ENCODE data around the gene SEC14L2.

SEC14L2 gene

GRCh38 chr22:30348809-30349208, 48.0 kb upstream of the SEC14L2 start:
- Histone ChIP-seq H3K9me2 (replicated peaks; ENCODE audit: insufficient read depth, low read length) (no peaks in the 10 kb centered on the region), H3K4me3 (ENCODE audit: insufficient read depth, low read length, poor library complexity, severe bottlenecking) (no peak overlapping the region), H3K9me3 (ENCODE audit: insufficient read depth, low read length) (no peaks in the 10 kb centered on the region), H3K27ac (ENCODE audit: low read depth, low read length) (no peak overlapping the region), H3K27me3 (ENCODE audit: low read length) (no peaks in the 10 kb centered on the region), H3K4me2 (ENCODE audit: low read depth, low read length, poor library complexity, severe bottlenecking) (no peak overlapping the region), H3K36me3 (ENCODE audit: low read length) (peaks cover 30% of the 10 kb centered on the region), H4K20me1 (ENCODE audit: low read depth, low read length) (peaks cover 4% of the 10 kb centered on the region; the same call in 1 of the 2 replicates), H2AFZ (ENCODE audit: low read depth, low read length, severe bottlenecking) (no peak overlapping the region), H3K79me2 (ENCODE audit: insufficient read depth, low read length) (peaks cover 42% of the 10 kb centered on the region), H3F3A (ENCODE audit: insufficient read depth) (no peaks in the 10 kb centered on the region), H3K9ac (ENCODE audit: low read length) (no peak overlapping the region)
- no peak for TF ChIP-seq CTCF (IDR thresholded peaks at IDR 0.05; ENCODE audit: insufficient read depth, low read length, poor library complexity, severe bottlenecking)
- TF ChIP-seq EZH2phosphoT487 (conservative IDR thresholded peaks at IDR 0.05; ENCODE audit: low read length), result no peak

GRCh38 chr22:30351226-30351625, 45.6 kb upstream of the SEC14L2 start:
- TF ChIP-seq EZH2phosphoT487 (conservative IDR thresholded peaks at IDR 0.05; ENCODE audit: low read length) (no peak), CTCF (IDR thresholded peaks at IDR 0.05; ENCODE audit: insufficient read depth, low read length, poor library complexity, severe bottlenecking) (no peak)
- Histone ChIP-seq H3K27me3 (ENCODE audit: low read length) (no peaks in the 10 kb centered on the region), H3K27ac (ENCODE audit: low read depth, low read length) (no peak overlapping the region), H3F3A (ENCODE audit: insufficient read depth) (no peaks in the 10 kb centered on the region), H3K4me3 (ENCODE audit: insufficient read depth, low read length, poor library complexity, severe bottlenecking) (no peak overlapping the region), H3K9me3 (ENCODE audit: insufficient read depth, low read length) (no peaks in the 10 kb centered on the region), H3K9ac (ENCODE audit: low read length) (no peak overlapping the region), H2AFZ (ENCODE audit: low read depth, low read length, severe bottlenecking) (no peak overlapping the region), H3K4me2 (ENCODE audit: low read depth, low read length, poor library complexity, severe bottlenecking) (no peak overlapping the region), H3K9me2 (replicated peaks; ENCODE audit: insufficient read depth, low read length) (no peaks in the 10 kb centered on the region), H3K36me3 (ENCODE audit: low read length) (peaks cover 9% of the 10 kb centered on the region; the same call in 1 of the 2 replicates), H3K79me2 (ENCODE audit: insufficient read depth, low read length) (peaks cover 66% of the 10 kb centered on the region), H4K20me1 (ENCODE audit: low read depth, low read length) (peaks cover 6% of the 10 kb centered on the region; the same call in 1 of the 2 replicates)

GRCh38 chr22:30354644-30355043, 42.2 kb upstream of the SEC14L2 start:
- no peak overlapping the region for H2AFZ ChIP-seq (ENCODE audit: low read depth, low read length, severe bottlenecking)
- peaks cover 5% of the 10 kb centered on the region; the same call in 1 of the 2 replicates for H3K36me3 ChIP-seq (ENCODE audit: low read length)
- H3K4me3 ChIP-seq (ENCODE audit: insufficient read depth, low read length, poor library complexity, severe bottlenecking), result no peak overlapping the region
- no peaks in the 10 kb centered on the region for H3K9me3 ChIP-seq (ENCODE audit: insufficient read depth, low read length)
- H4K20me1 ChIP-seq (ENCODE audit: low read depth, low read length), result peaks cover 2% of the 10 kb centered on the region; the same call in 1 of the 2 replicates
- H3F3A ChIP-seq (ENCODE audit: insufficient read depth), result no peaks in the 10 kb centered on the region
- H3K27me3 ChIP-seq (ENCODE audit: low read length), result no peaks in the 10 kb centered on the region
- H3K9ac ChIP-seq (ENCODE audit: low read length), result no peak overlapping the region
- H3K9me2 ChIP-seq (replicated peaks; ENCODE audit: insufficient read depth, low read length), result no peaks in the 10 kb centered on the region
- TF ChIP-seq EZH2phosphoT487 (conservative IDR thresholded peaks at IDR 0.05; ENCODE audit: low read length) (no peak), CTCF (IDR thresholded peaks at IDR 0.05; ENCODE audit: insufficient read depth, low read length, poor library complexity, severe bottlenecking) (no peak)
- H3K79me2 ChIP-seq (ENCODE audit: insufficient read depth, low read length), result peaks cover 51% of the 10 kb centered on the region
- H3K4me2 ChIP-seq (ENCODE audit: low read depth, low read length, poor library complexity, severe bottlenecking), result peak overlapping the region; percentile 79
- H3K27ac ChIP-seq (ENCODE audit: low read depth, low read length), result no peak overlapping the region
